Psoas muscle (tissue), 8 donors: ENCODE results near the gene PCK2. TPM values are rescaled to one million over a fixed set of nuclear protein-coding genes. Genes with fewer than 3 reads are reported as not detected.

ENCODE experiments used
- ATAC-seq, 4 donors: fragments of 200-7000 bp; cut with Tn5 transposase; one replicate each; pipeline ENCODE4 v1.9.1; 2020; ENCODE audit warnings: moderate library complexity in 3 of 4, mild to moderate bottlenecking in 2 of 4
- DNase-seq, 2 donors: peaks; one replicate each; pipeline ENCODE4 v3.0.0-alpha.2; 2020
- H3K27ac ChIP-seq: fragments of 200-600 bp; one replicate; pipeline ENCODE4 v1.8.0; 2022
- H3K27me3 ChIP-seq, 3 donors: fragments of 200-600 bp in 1 of 3; one replicate each; pipeline versions ENCODE4 v1.6.1 to v1.8.0; 2013 to 2022; ENCODE audit warnings: low read length in 2 of 3, mild to moderate bottlenecking in 2 of 3, moderate library complexity in 1 of 3; ENCODE audit not compliant: insufficient read depth in 3 of 3
- H3K36me3 ChIP-seq, 2 donors: fragments of 200-600 bp in 1 of 2; one replicate each; pipeline versions ENCODE4 v1.6.1 to v1.8.0; 2013 to 2022; ENCODE audit warnings: low read depth in 1 of 2, mild to moderate bottlenecking in 1 of 2, moderate library complexity in 1 of 2; ENCODE audit not compliant: insufficient read depth in 1 of 2
- H3K4me1 ChIP-seq: fragments of 200-600 bp; one replicate; pipeline ENCODE4 v1.8.0; 2022
- H3K4me3 ChIP-seq: fragments of 200-600 bp; one replicate; pipeline ENCODE4 v1.8.0; 2022; ENCODE audit warnings: mild to moderate bottlenecking
- H3K9me3 ChIP-seq: fragments of 200-600 bp; one replicate; pipeline ENCODE4 v1.8.0; 2022
- WGBS, 3 donors: extraction: QIAGEN DNeasy Blood & Tissue Kit; methylation state at CpG; one replicate each; pipeline versions ENCODE4 v1.1.6 to v1.1.7; 2013; 5-methylcytosine and 5-hydroxymethylcytosine counted together
- intact Hi-C, 2 donors: fragments of 100-400 bp; cut with DNase I; formaldehyde crosslinking; loops; one replicate each; pipeline versions ENCODE4 v1.11.0 to v1.14.2; 2022
- polyA plus RNA-seq, 3 donors: library from polyadenylated mRNA; stranded (reverse); fragments of 200-250 nt; gene quantifications; one replicate each; pipeline ENCODE4 v1.2.3, GENCODE V29; 2013
- total RNA-seq, 4 donors: library from RNA; stranded (reverse); fragmentation: NEBNext Ultra II Directional in 2 of 4; extraction: Animal tissue kit (Norgen Biotek cat#: 25700) in 2 of 4; gene quantifications; one replicate each; pipeline versions ENCODE4 v1.2.1 to v1.2.4, GENCODE V29; 2021 to 2023
- TF ChIP-seq, protein P1 (sequence below): fragments of 200-600 bp; IDR thresholded peaks from one replicate; pipeline ENCODE4 v1.8.0; 2022; ENCODE audit warnings: antibody characterized with exemption
- donor health status: healthy with polysubstance abuse.
- donor health status: DM: no; HTN: no; CAD: no; lungs with moderate emphysema.
- donor health status: Bipolar disorder and iron deficiency.
- donor health status: healthy.
- donor health status: DM: yes; HTN: yes; CAD: no.
- donor health status: DM: no; HTN: no; CAD: no.
- donor health status: DM: no; HTN: no; CAD: no.
- donor health status: DM: yes; HTN: yes; CAD: no.

Gene PCK2
- total and polyA plus RNA-seq, 7 donors: 2.0 to 4.5 (median 2.4) TPM

DNA sequence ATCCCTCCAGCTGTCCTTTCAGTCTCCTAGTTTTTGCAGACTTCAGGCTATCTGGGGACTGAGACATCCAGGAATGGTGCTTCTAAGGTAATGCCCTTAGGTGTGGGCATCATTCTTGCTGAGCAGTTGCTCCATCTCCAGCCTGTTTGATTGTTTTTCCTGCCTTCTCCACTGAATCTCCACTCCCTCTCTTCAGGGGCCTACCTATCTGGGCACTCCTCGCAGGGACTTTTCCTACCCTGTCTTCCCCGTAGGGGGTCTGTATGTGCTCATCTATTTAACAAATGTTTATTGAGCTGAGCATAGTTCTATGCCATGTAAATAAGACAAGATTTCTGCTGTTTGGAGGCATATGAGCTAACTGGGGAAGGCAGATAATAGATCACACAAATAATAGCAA is 38.9 kb downstream of the PCK2 start:
- WGBS, 3 donors: 60 to 80% (median 62%) methylated on average over 2 of the region's 2 CpGs
- Histone ChIP-seq H3K27me3 (no peaks in the 10 kb centered on the region), H3K27ac (peak overlapping the region; percentile 96), H3K9me3 (no peaks in the 10 kb centered on the region), H3K36me3 (peaks cover 0 to 9% of the 10 kb centered on the region in 2 donors), H3K4me1 (peaks cover 41% of the 10 kb centered on the region), H3K4me3 (peak overlapping the region; percentile 68)
- intact Hi-C loops: no loop called here
- DNase-seq: no peak
- TF ChIP-seq, protein P1, sequence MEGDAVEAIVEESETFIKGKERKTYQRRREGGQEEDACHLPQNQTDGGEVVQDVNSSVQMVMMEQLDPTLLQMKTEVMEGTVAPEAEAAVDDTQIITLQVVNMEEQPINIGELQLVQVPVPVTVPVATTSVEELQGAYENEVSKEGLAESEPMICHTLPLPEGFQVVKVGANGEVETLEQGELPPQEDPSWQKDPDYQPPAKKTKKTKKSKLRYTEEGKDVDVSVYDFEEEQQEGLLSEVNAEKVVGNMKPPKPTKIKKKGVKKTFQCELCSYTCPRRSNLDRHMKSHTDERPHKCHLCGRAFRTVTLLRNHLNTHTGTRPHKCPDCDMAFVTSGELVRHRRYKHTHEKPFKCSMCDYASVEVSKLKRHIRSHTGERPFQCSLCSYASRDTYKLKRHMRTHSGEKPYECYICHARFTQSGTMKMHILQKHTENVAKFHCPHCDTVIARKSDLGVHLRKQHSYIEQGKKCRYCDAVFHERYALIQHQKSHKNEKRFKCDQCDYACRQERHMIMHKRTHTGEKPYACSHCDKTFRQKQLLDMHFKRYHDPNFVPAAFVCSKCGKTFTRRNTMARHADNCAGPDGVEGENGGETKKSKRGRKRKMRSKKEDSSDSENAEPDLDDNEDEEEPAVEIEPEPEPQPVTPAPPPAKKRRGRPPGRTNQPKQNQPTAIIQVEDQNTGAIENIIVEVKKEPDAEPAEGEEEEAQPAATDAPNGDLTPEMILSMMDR: no peak
- no peak for ATAC-seq

DNA sequence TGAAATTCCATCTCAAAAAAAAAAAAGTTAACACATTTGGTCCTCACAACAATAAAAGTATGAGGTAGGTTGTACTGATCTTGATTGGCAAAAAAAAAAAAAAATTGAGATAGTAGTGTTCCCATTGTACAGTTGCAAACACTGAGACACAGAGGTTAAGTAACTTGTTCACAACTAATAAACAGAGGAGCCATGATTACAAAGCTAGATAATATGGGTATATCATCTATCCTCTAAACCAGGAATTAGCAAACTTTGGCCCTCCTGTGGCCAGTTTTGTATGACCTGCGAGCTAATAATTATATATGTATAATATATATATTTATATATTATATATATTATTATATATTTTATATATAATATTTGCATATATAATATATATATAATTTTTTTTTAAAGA is 39.6 kb downstream of the PCK2 start:
- TF ChIP-seq, protein P1: no peak

GRCh38 chr14:24135584-24135833 is 41.4 kb downstream of the PCK2 start:
- H3K36me3 ChIP-seq: peaks cover 0 to 25% of the 10 kb centered on the region in 2 donors
- intact Hi-C loops: no loop called here
- TF ChIP-seq, protein P1: no peak
- H3K27me3 ChIP-seq: no peaks in the 10 kb centered on the region
- H3K4me1 ChIP-seq: peaks cover 58% of the 10 kb centered on the region
- WGBS, 3 donors: 3 to 4% (median 4%) methylated on average over 9 of the region's 9 CpGs
- DNase-seq (no peak), ATAC-seq (no peak)
- peak overlapping the region; percentile 100 for H3K4me3 ChIP-seq
- H3K9me3 ChIP-seq: no peaks in the 10 kb centered on the region
- H3K27ac ChIP-seq: peak overlapping the region; percentile 96

More for the DNA sequence above, 39.6 kb downstream of the PCK2 start:
- Histone ChIP-seq H3K36me3 (peaks cover 0 to 17% of the 10 kb centered on the region in 2 donors), H3K4me1 (peaks cover 48% of the 10 kb centered on the region), H3K27me3 (no peaks in the 10 kb centered on the region), H3K4me3 (no peak overlapping the region), H3K27ac (peak overlapping the region; percentile 96), H3K9me3 (no peaks in the 10 kb centered on the region)
- intact Hi-C loops: no loop called here
- DNase-seq: no peak
- WGBS, 3 donors: 88 to 92% (median 90%) methylated on average over 1 of the region's 1 CpG
- no peak for ATAC-seq

- intact Hi-C loops: no loop called here
- WGBS, 3 donors: 0 to 1% (median 1%) methylated on average over 29 to 74 of the region's 75 CpGs
These were observed 41.9 kb downstream of the PCK2 start, which contains the start of gene PSME1 for GRCh38 chr14:24135834-24136683. PSME1 (plus strand) TSS chr14:24136194; CDS start chr14:24136263, 69 bp downstream.

More at GRCh38 chr14:24135834-24136683, 41.9 kb downstream of the PCK2 start, which contains the start of gene PSME1:
- TF ChIP-seq, protein P1: no peak
- DNase-seq (peak; percentile 93 to 97), ATAC-seq (peak; percentile 82 to 86 (median 86))
- H3K36me3 ChIP-seq: peaks cover 0 to 25% of the 10 kb centered on the region in 2 donors
- H3K27ac ChIP-seq: peak within 1 kb of the TSS; percentile 96
- H3K9me3 ChIP-seq: no peaks in the 10 kb centered on the region
- peak within 1 kb of the TSS; percentile 100 for H3K4me3 ChIP-seq
- H3K27me3 ChIP-seq: no peaks in the 10 kb centered on the region
- H3K4me1 ChIP-seq: peaks cover 53% of the 10 kb centered on the region
